HUES6 (cell line): ENCODE results near the gene LRATD1.

Source experiments
- H3K27ac ChIP-seq: 2 replicates; pipeline ENCODE4 v1.7.0; 2013; ENCODE audit warnings: low read depth, mild to moderate bottlenecking, low read length, inconsistent platforms
- H3K27me3 ChIP-seq: 2 replicates; pipeline ENCODE4 v1.6.1; 2013; ENCODE audit warnings: low read length; ENCODE audit not compliant: control insufficient read depth, insufficient read depth
- H3K36me3 ChIP-seq: 2 replicates; pipeline ENCODE4 v1.6.1; 2013; ENCODE audit warnings: low read length; ENCODE audit not compliant: control insufficient read depth, insufficient read depth
- H3K4me1 ChIP-seq: 2 replicates; pipeline ENCODE4 v1.6.1; 2013; ENCODE audit warnings: low read length; ENCODE audit not compliant: control insufficient read depth, insufficient read depth
- H3K4me3 ChIP-seq: 2 replicates; pipeline ENCODE4 v1.5.1; 2013; ENCODE audit warnings: low read depth, low read length
- H3K9ac ChIP-seq: one replicate; pipeline ENCODE4 v1.6.1; 2013; ENCODE audit warnings: mild to moderate bottlenecking, low read length
- H3K9me3 ChIP-seq: 2 replicates; pipeline ENCODE4 v1.6.1; 2013; ENCODE audit warnings: low read depth, low read length; ENCODE audit not compliant: control insufficient read depth, insufficient read depth

LRATD1 gene, protein sequence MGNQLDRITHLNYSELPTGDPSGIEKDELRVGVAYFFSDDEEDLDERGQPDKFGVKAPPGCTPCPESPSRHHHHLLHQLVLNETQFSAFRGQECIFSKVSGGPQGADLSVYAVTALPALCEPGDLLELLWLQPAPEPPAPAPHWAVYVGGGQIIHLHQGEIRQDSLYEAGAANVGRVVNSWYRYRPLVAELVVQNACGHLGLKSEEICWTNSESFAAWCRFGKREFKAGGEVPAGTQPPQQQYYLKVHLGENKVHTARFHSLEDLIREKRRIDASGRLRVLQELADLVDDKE

DNA sequence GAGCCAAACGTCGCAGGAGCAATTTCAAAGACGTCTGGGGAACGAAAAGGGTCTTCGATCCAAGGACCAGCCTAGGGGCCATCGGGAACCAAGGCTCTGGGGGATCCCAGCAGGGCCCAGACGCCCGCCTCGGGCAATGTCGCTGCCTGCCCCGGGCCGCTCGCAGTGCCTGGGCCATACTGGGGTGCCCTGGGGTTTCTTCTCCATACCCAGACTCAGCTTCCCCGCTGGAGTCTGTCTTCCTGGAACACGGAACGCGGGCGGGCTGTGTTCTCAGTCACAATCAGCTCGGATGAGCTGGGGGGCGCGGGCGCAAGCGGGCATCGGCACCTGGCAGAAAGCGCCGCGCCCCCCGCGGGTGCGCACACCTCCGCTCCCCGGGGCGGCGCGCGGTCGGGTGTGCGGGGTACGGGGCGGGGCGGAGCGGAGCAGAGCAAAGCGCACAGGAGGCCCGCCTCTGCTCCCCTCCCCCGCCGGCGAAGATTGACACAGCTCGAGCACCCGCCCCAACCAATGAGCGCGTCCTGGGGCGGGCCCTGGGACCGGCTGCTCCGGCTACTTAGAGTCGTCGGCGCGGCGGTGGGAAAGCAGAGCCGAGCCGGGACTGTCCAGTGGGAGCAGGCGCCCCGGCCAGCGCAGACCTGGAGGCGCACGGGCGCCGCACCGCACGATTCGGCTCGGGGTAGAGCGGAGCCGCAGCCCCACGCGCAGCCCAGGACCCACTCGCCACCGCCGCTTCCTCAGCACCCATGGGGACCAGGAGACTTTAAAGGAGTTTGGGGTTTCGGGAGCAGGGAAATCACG is at the start of gene LRATD1:
LRATD1 (plus strand) TSS at position 585 of the 804 bp plus-strand sequence. CDS start 1,263 bp downstream, outside the sequence.
- H3K9ac ChIP-seq, result no peak within 1 kb of the TSS
- peaks cover 9% of the 10 kb centered on the region; the same call in 1 of the 2 replicates for H3K4me1 ChIP-seq
- no peaks in the 10 kb centered on the region for H3K9me3 ChIP-seq
- H3K27ac ChIP-seq, result no peak within 1 kb of the TSS
- peaks cover 92% of the 10 kb centered on the region for H3K27me3 ChIP-seq
- H3K4me3 ChIP-seq, result peak within 1 kb of the TSS; percentile 70
- no peaks in the 10 kb centered on the region for H3K36me3 ChIP-seq

GRCh38 chr2:14583059-14583458 is 49.5 kb upstream of the LRATD1 start:
- Histone ChIP-seq H3K4me3 (no peak overlapping the region), H3K27me3 (no peaks in the 10 kb centered on the region), H3K9ac (no peak overlapping the region), H3K9me3 (no peaks in the 10 kb centered on the region), H3K27ac (no peak overlapping the region), H3K36me3 (no peaks in the 10 kb centered on the region), H3K4me1 (no peaks in the 10 kb centered on the region)

- no peaks in the 10 kb centered on the region for H3K27me3 ChIP-seq
- no peak overlapping the region for H3K27ac ChIP-seq
- H3K9me3 ChIP-seq, result no peaks in the 10 kb centered on the region
- no peak overlapping the region for H3K9ac ChIP-seq
- no peaks in the 10 kb centered on the region for H3K36me3 ChIP-seq
- no peaks in the 10 kb centered on the region for H3K4me1 ChIP-seq
- no peak overlapping the region for H3K4me3 ChIP-seq
These were observed 48.7 kb upstream of the LRATD1 start for GRCh38 chr2:14583802-14584201.

GRCh38 chr2:14587119-14587518 is 45.4 kb upstream of the LRATD1 start:
- H3K9me3 ChIP-seq, result no peaks in the 10 kb centered on the region
- H3K27me3 ChIP-seq, result no peaks in the 10 kb centered on the region
- no peak overlapping the region for H3K27ac ChIP-seq
- H3K36me3 ChIP-seq, result no peaks in the 10 kb centered on the region
- no peak overlapping the region for H3K4me3 ChIP-seq
- H3K4me1 ChIP-seq, result no peaks in the 10 kb centered on the region
- H3K9ac ChIP-seq, result no peak overlapping the region

DNA sequence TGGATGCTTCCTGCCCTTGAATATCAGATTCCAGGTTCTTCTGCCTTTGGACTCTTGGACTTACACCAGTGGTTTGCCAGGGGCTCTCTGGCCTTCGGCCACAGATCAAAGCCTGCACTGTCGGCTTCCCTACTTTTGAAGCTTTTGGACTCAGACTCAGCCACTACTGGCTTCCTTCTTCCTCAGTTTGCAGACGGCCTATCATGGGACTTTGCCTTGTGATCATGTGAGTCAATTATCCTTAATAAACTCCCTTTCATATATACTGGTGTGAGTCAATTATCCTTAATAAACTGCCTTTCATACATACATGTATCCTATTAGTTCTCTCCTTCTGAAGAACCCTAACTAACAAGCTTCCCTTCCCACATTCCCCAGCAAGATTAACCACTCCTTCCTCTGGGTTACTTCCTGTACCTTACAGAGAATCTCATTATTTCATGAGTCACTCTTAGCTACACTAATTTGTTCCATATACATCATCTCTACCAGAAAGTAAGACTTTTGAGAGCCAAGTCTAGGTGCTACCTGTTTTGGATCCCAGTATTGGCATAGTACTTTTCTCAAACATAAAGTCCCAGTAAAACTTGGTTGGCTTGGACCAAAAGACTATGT is 31.3 kb upstream of the LRATD1 start:
- Histone ChIP-seq H3K9ac (no peak overlapping the region), H3K9me3 (no peaks in the 10 kb centered on the region), H3K36me3 (no peaks in the 10 kb centered on the region), H3K4me1 (no peaks in the 10 kb centered on the region), H3K4me3 (no peak overlapping the region), H3K27ac (no peak overlapping the region), H3K27me3 (no peaks in the 10 kb centered on the region)

DNA sequence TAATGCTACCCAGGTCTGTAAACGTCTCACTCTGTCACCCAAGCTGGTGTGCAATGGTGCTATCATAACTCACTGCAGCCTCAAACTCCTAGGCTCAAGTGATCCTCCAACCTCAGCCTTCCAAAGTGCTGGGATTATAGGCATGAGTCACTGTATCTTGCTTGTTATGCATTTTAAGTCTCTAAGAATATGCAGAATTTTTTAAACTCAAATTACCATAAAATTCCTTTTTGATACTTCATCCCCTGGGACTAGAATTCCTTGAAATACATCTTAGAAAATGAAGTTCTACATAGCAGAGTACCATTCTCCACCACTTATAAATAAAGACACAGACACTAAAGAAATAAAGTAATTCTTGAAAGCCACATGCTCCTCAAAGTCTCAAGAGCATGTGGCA is 30.2 kb upstream of the LRATD1 start:
- Histone ChIP-seq H3K9me3 (no peaks in the 10 kb centered on the region), H3K27ac (no peak overlapping the region), H3K27me3 (no peaks in the 10 kb centered on the region), H3K4me3 (no peak overlapping the region), H3K36me3 (no peaks in the 10 kb centered on the region), H3K4me1 (no peaks in the 10 kb centered on the region), H3K9ac (no peak overlapping the region)

DNA sequence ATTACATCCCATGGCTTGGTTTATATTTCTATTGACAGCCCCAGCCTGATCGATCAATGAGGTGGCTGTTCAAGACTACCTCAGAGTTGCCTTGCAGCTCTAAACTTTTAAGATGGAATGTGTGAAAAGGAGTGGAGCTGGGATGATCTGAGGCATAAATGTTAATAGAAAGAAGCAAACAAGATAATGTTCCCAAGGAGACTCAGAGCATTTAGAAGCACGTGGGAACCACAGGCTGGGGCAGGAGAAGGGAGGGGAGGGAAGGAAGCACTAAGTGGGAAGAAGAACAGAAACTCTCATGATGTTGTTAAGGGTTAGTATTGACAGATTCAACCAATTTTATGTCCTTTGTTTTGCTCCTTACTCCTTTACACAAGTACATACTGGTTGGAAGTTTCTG is 28.8 kb upstream of the LRATD1 start:
- Histone ChIP-seq H3K4me1 (no peaks in the 10 kb centered on the region), H3K9ac (no peak overlapping the region), H3K36me3 (no peaks in the 10 kb centered on the region), H3K4me3 (no peak overlapping the region), H3K27me3 (no peaks in the 10 kb centered on the region), H3K27ac (no peak overlapping the region), H3K9me3 (no peaks in the 10 kb centered on the region)

GRCh38 chr2:14608245-14608644 is 24.3 kb upstream of the LRATD1 start:
- H3K4me1 ChIP-seq, result no peaks in the 10 kb centered on the region
- no peak overlapping the region for H3K4me3 ChIP-seq
- no peaks in the 10 kb centered on the region for H3K36me3 ChIP-seq
- no peak overlapping the region for H3K27ac ChIP-seq
- H3K27me3 ChIP-seq, result no peaks in the 10 kb centered on the region
- H3K9ac ChIP-seq, result no peak overlapping the region
- H3K9me3 ChIP-seq, result no peaks in the 10 kb centered on the region

DNA sequence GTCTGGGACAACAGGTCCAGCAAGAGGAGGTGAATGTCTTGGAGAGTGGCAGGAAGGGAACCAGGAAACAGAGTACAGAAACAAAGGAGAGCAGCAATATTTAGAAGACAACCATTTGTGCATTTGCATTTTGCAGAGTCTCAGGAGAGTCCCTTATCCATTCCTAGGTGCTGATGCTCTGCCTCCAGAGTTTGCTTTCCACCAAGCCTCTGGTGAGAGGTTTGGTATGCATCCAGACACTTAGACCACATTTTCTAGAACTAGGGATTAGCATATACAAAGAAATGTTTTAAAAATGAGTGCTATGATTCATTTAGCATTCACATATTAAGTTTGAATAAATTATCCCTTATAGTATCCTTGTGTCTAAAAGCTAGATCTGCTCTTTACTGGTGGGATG is 18.5 kb upstream of the LRATD1 start:
- H3K36me3 ChIP-seq, result no peaks in the 10 kb centered on the region
- no peaks in the 10 kb centered on the region for H3K27me3 ChIP-seq
- no peak overlapping the region for H3K9ac ChIP-seq
- H3K27ac ChIP-seq, result no peak overlapping the region
- no peak overlapping the region for H3K4me3 ChIP-seq
- no peaks in the 10 kb centered on the region for H3K9me3 ChIP-seq
- H3K4me1 ChIP-seq, result no peaks in the 10 kb centered on the region

DNA sequence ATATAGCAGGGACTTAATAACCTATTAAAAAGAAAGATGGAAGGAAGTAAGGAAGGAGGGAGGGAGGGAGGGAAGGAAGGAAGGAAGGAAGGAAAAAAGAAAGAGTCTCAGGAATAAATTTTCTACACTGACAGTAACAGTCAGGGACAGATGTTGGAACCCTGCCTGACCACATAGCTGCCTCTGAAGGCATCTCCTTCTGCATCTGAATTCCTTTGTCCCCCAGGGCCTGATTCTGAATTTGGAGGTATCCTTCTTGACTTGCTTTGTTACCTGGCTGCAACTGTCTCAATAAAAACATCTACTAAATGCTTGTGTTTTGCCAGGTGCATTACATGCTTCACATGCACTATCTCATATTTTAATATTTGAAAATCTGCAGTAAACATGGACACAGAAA is 17.4 kb upstream of the LRATD1 start:
- H3K9me3 ChIP-seq, result no peaks in the 10 kb centered on the region
- no peaks in the 10 kb centered on the region for H3K36me3 ChIP-seq
- no peaks in the 10 kb centered on the region for H3K4me1 ChIP-seq
- no peak overlapping the region for H3K9ac ChIP-seq
- no peak overlapping the region for H3K27ac ChIP-seq
- no peak overlapping the region for H3K4me3 ChIP-seq
- no peaks in the 10 kb centered on the region for H3K27me3 ChIP-seq

DNA sequence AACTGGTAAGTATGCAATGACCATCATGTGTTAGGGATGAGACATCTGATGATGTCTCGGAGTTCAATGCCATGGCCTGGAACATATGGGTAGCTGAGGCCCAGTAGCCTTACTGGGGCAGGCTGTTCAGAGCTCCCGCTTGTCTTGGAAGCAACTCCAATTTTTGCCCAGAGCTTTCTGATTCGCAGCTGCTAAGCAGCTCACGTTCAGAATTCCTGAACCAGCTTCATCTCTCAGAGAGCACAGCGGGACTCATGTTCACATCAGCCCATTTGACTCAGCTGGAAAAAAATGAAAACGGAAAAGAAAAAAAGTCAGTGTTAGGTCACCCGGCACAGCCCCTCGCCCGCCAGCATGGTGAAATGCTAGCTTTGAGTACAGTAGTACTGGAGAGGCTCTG is 16.8 kb upstream of the LRATD1 start:
- Histone ChIP-seq H3K9ac (no peak overlapping the region), H3K36me3 (no peaks in the 10 kb centered on the region), H3K27me3 (no peaks in the 10 kb centered on the region), H3K4me1 (no peaks in the 10 kb centered on the region), H3K4me3 (no peak overlapping the region), H3K9me3 (no peaks in the 10 kb centered on the region), H3K27ac (no peak overlapping the region)
